GM19372 (cell line): Measurements from ENCODE around the gene LCN15.
"Not testable (repeated sequence)": the region's sequence is repeated elsewhere in the genome, so short reads cannot be mapped to it uniquely, and the experiment has no call there.

Experiments
- ATAC-seq: cut with Tn5 transposase; IDR thresholded peaks from one replicate; pipeline ENCODE4 v1.9.1; 2021; ENCODE audit warnings: mild to moderate bottlenecking, low read depth, moderate library complexity; ENCODE audit not compliant: unreplicated experiment

Gene LCN15

GRCh38 chr9:136711751-136712689 lies 52.3 kb downstream of the LCN15 start, which contains the start of gene DIPK1B:
DIPK1B (plus strand) TSS chr9:136712572; CDS start chr9:136712666, 94 bp downstream.
- ATAC-seq: no peak

GRCh38 chr9:136711219-136711648 lies 53.1 kb downstream of the LCN15 start:
- ATAC-seq: not testable (repeated sequence)

GRCh38 chr9:136710543-136710942 lies 53.8 kb downstream of the LCN15 start:
- ATAC-seq: no peak
